T-cell (primary cell): Measurements from ENCODE around the gene BRINP2. TPM values are rescaled to one million over a fixed set of nuclear protein-coding genes. Genes with fewer than 3 reads are reported as not detected.

Experiments used
- ATAC-seq, 4 experiments: fragments of 200-7000 bp in 3 of 4; fragments of 150-1000 bp in 1 of 4; cut with Tn5 transposase; replicated peaks in 1 of 4; 1 replicate in 3 of 4; 2 replicates in 1 of 4; pipeline ENCODE4 v1.10.0; 2021; ENCODE audit warnings: moderate library complexity in 3 of 4, mild to moderate bottlenecking in 2 of 4, moderate number of reproducible peaks in 1 of 4
- CTCF ChIA-PET, 2 donors: fragments of 300-600 bp; sonication (Branson Sonifier 250); formaldehyde crosslinking; loops; one replicate each; lab custom pipeline; 2022; ENCODE audit warnings: antibody characterized with exemption in 2 of 2; lab: Charles Lee
- POLR2A ChIA-PET, 2 donors: fragments of 300-600 bp; sonication (Branson Sonifier 250); formaldehyde crosslinking; loops; one replicate each; lab custom pipeline; 2022; ENCODE audit warnings: antibody characterized with exemption in 2 of 2; lab: Charles Lee
- DNase-seq, 35 experiments: peaks; one replicate each; pipeline versions ENCODE4 v3.0.0 to v3.0.0-alpha.2; 2013 to 2023
- H3K27ac ChIP-seq: one replicate; pipeline ENCODE4 v1.5.1; 2013; ENCODE audit warnings: low read length
- H3K27me3 ChIP-seq, 2 experiments: replicated peaks in 1 of 2; 1 replicate in 1 of 2; 2 replicates in 1 of 2; pipeline versions ENCODE4 v1.6.1 to v1.7.0; 2013; ENCODE audit warnings: low read length in 1 of 2, mixed read lengths in 1 of 2; ENCODE audit not compliant: control insufficient read depth in 2 of 2, insufficient read depth in 2 of 2; ENCODE audit errors: extremely low read depth in 1 of 2
- H3K36me3 ChIP-seq, 2 donors: 1 replicate in 1 of 2; 2 replicates in 1 of 2; pipeline versions ENCODE4 v1.6.1 to v1.7.0; 2013; ENCODE audit warnings: low read length in 1 of 2; ENCODE audit not compliant: control insufficient read depth in 2 of 2, insufficient read depth in 1 of 2; ENCODE audit errors: extremely low read depth in 1 of 2
- H3K4me1 ChIP-seq, 2 experiments: 1 replicate in 1 of 2; 2 replicates in 1 of 2; pipeline versions ENCODE4 v1.6.1 to v1.7.0; 2013; ENCODE audit warnings: low read length in 2 of 2, mixed read lengths in 1 of 2; ENCODE audit not compliant: insufficient read depth in 2 of 2, control insufficient read depth in 1 of 2; ENCODE audit errors: extremely low read depth in 1 of 2
- H3K4me3 ChIP-seq, 2 donors: 1 replicate in 1 of 2; 2 replicates in 1 of 2; pipeline versions ENCODE4 v1.5.1 to v1.7.0; 2013; ENCODE audit warnings: mild to moderate bottlenecking in 2 of 2, low read length in 1 of 2, moderate library complexity in 1 of 2; ENCODE audit not compliant: control insufficient read depth in 1 of 2; ENCODE audit errors: extremely low read depth in 1 of 2
- H3K9me3 ChIP-seq: 2 replicates; pipeline ENCODE4 v1.7.0; 2013
- H3K27ac Mint-ChIP-seq, 2 donors: one replicate each; pipeline ENCODE4 v1.8.0; 2020 to 2021; ENCODE audit warnings: mild to moderate bottlenecking in 2 of 2, mixed read lengths in 2 of 2
- H3K27me3 Mint-ChIP-seq, 2 donors: one replicate each; pipeline ENCODE4 v1.8.0; 2021 to 2022; ENCODE audit warnings: mixed read lengths in 2 of 2
- H3K36me3 Mint-ChIP-seq: one replicate; pipeline ENCODE4 v1.8.0; 2021; ENCODE audit warnings: mixed read lengths
- H3K4me1 Mint-ChIP-seq, 3 donors: one replicate each; pipeline ENCODE4 v1.8.0; 2020 to 2022; ENCODE audit warnings: mixed read lengths in 3 of 3, mild to moderate bottlenecking in 1 of 3
- H3K4me3 Mint-ChIP-seq, 3 donors: one replicate each; pipeline ENCODE4 v1.8.0; 2020 to 2022; ENCODE audit warnings: mild to moderate bottlenecking in 3 of 3, mixed read lengths in 3 of 3, moderate library complexity in 3 of 3
- H3K9me3 Mint-ChIP-seq, 3 donors: one replicate each; pipeline ENCODE4 v1.8.0; 2020 to 2022; ENCODE audit warnings: mixed read lengths in 3 of 3
- WGBS: methylation state at CpG from one replicate; pipeline ENCODE4 v1.1.5; 2013; ENCODE audit warnings: missing lambda C conversion rate; ENCODE audit not compliant: insufficient coverage; 5-methylcytosine and 5-hydroxymethylcytosine counted together
- total RNA-seq, 35 experiments: library from RNA in 6 of 35; stranded (reverse) in 6 of 35; fragments of 120-200 nt in 1 of 35; gene quantifications; one replicate each; pipeline versions ENCODE4 v1.2.1 to v1.2.4 and lab custom pipeline; 2013 to 2026

BRINP2 gene
- total RNA-seq, 5 donors from 2014 or later (not counting 1 experiment from before 2014, with no cell fraction given): 0.06 TPM; not detected in 4

DNA sequence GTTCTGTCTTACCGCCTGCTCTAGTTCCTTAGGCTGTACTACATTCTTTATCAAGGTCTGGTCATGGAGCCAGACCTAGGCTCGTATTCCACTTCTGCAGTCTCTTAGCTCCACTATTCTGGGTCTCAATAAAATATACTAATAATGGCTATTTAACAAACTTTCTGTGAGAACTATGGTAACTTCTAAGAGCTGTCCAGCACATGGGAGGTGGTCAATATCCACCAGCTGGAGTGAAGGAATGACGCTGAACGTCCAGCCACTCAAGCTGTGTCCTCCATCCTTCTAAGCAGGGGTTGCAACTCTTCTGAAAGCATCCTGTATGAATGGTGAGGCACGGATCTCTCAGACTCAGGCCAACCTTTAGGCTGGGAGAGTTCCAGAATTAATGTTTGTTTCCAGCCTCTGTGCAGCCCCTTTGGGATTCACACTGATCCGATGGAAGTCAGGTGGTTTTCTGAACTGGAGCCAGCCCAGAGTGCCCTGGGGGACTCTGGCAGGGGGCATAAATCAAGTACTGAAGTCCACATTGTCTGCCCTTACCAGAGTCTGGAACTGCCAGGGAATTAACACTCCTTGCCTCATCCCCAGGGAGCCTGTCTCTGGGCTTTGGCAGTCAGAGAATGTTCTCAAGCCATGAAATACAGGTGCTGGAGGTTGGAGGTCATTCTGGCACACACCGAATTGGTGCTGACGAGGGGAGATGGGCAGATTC, 57.4 kb downstream of the BRINP2 start:
- H3K27me3 Mint-ChIP-seq: no peaks in the 10 kb centered on the region
- H3K4me3 Mint-ChIP-seq: no peak overlapping the region
- Histone ChIP-seq H3K9me3 (no peaks in the 10 kb centered on the region), H3K36me3 (no peaks in the 10 kb centered on the region), H3K27ac (no peak overlapping the region), H3K4me3 (no peak overlapping the region), H3K27me3 (no peaks in the 10 kb centered on the region), H3K4me1 (no peaks in the 10 kb centered on the region)
- DNase-seq (no peak), ATAC-seq (no peak)
- 74% methylated on average over 6 of the region's 8 CpGs for WGBS
- H3K27ac Mint-ChIP-seq: no peak overlapping the region
- no peaks in the 10 kb centered on the region for H3K4me1 Mint-ChIP-seq
- H3K36me3 Mint-ChIP-seq: no peaks in the 10 kb centered on the region
- POLR2A ChIA-PET: no interaction called here
- CTCF ChIA-PET: no interaction called here
- no peaks in the 10 kb centered on the region for H3K9me3 Mint-ChIP-seq

DNA sequence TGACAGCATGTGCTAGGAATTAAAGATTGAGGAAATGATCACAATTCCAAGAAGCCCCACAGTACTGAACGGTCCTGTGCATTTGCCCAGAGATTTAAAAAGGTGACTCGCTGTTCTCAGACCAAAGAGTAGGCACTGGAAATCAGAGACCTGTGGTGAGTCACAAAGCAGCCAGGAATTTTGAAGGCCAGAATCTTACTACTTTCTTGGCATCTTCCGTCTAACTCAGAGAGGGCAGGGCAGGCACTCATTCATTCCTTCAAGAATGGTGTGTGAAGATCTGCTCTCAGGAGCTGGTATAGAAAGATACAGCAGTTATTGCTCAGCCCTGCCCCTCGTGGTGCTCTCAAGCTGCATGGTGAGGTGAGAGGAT, 57.9 kb downstream of the BRINP2 start:
- H3K4me1 Mint-ChIP-seq: no peaks in the 10 kb centered on the region
- CTCF ChIA-PET: no interaction called here

DNA sequence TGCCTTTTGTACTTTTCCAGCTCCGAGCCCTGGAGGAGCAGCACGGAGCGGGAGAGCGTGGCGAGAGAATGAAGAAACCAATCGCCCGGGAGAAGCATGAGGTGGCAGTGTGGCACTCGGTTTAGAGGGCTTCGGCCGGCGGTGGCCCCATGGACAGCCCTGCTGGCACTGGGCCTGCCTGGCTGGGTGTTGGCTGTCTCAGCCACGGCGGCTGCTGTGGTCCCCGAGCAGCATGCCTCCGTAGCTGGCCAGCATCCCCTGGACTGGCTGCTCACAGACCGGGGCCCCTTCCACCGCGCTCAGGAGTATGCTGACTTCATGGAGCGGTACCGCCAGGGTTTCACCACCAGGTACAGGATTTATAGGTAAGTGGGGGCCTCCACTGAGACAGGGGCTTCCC, 59.0 kb downstream of the BRINP2 start:
- Histone ChIP-seq H3K9me3 (no peaks in the 10 kb centered on the region), H3K4me3 (no peak overlapping the region), H3K4me1 (no peaks in the 10 kb centered on the region), H3K27me3 (no peaks in the 10 kb centered on the region), H3K36me3 (no peaks in the 10 kb centered on the region), H3K27ac (no peak overlapping the region)
- Mint-ChIP-seq H3K27me3 (peaks cover 0 to under 1% of the 10 kb centered on the region in 2 donors), H3K4me1 (no peaks in the 10 kb centered on the region), H3K9me3 (peaks cover 0 to 3% (median 0%) of the 10 kb centered on the region in 3 donors), H3K4me3 (no peak overlapping the region), H3K36me3 (no peaks in the 10 kb centered on the region), H3K27ac (no peak overlapping the region)
- ChIA-PET POLR2A (no interaction called here), CTCF (no interaction called here)
- ATAC-seq: no peak
- 87% methylated on average over 13 of the region's 20 CpGs for WGBS
- no peak for DNase-seq

More for the DNA sequence above, 57.9 kb downstream of the BRINP2 start:
- Histone ChIP-seq H3K4me1 (no peaks in the 10 kb centered on the region), H3K4me3 (no peak overlapping the region), H3K36me3 (no peaks in the 10 kb centered on the region), H3K27ac (no peak overlapping the region), H3K27me3 (no peaks in the 10 kb centered on the region), H3K9me3 (no peaks in the 10 kb centered on the region)
- POLR2A ChIA-PET: no interaction called here
- no peak for DNase-seq
- no peaks in the 10 kb centered on the region for H3K36me3 Mint-ChIP-seq
- H3K9me3 Mint-ChIP-seq: no peaks in the 10 kb centered on the region
- no peak for ATAC-seq
- no peak overlapping the region for H3K27ac Mint-ChIP-seq
- H3K27me3 Mint-ChIP-seq: no peaks in the 10 kb centered on the region
- no peak overlapping the region for H3K4me3 Mint-ChIP-seq
- WGBS: 94% methylated on average over 2 of the region's 4 CpGs

DNA sequence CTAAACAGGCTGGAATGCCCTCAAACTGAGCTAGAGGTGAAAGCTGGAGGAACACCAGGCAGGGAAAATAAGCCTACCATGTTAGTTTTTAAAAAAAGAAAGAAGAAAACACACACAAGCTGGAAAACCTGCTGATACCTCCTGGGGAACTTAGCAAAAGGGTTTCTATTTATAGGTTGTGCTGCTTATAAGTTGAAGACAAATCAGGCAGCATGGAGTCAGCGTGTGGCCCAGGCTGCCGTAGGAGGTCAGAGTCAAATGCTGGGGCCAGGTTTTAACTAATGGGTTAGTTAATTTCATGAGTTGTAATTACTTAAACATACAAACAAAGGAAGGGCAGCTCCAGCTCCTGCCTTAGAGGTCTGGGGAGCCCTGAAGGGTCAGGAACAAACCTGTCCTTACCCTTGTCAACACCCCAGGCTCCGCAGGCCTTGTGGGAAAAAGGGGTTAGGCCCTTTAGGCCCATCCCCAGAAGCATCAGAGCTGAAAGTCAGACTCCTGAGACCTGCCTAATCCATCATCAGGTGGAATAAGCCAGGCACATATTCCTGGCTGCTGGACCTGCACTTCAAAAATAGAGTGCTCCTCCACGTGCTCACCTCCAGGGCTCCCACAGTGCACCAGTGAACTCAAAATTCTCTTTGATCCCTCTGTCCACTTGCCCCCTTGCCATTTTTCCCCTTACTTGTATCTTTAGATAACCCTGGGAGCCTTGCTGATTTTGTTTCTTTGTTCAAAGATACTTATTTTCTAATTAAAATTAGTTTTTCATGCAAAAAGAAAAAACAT, 59.7 kb downstream of the BRINP2 start:
- H3K27ac ChIP-seq: no peak overlapping the region
- Mint-ChIP-seq H3K9me3 (peaks cover 0 to 9% (median 0%) of the 10 kb centered on the region in 3 donors), H3K4me3 (no peak overlapping the region), H3K27ac (no peak overlapping the region), H3K4me1 (no peaks in the 10 kb centered on the region), H3K36me3 (no peaks in the 10 kb centered on the region), H3K27me3 (peaks cover 0 to 7% of the 10 kb centered on the region in 2 donors)
- no peaks in the 10 kb centered on the region for H3K9me3 ChIP-seq
- H3K27me3 ChIP-seq: no peaks in the 10 kb centered on the region
- no peak overlapping the region for H3K4me3 ChIP-seq
- ATAC-seq: no peak
- ChIA-PET POLR2A (no interaction called here), CTCF (interaction anchor here in 1 of 2 donors (0.6 kb wide), 1 partner anchor 272 kb away, joined by 3 read pairs; no protein-coding TSS in a partner anchor)
- no peaks in the 10 kb centered on the region for H3K4me1 ChIP-seq
- no CpG with 5 or more reads among the region's 4 CpGs for WGBS
- DNase-seq: no peak
- H3K36me3 ChIP-seq: no peaks in the 10 kb centered on the region

DNA sequence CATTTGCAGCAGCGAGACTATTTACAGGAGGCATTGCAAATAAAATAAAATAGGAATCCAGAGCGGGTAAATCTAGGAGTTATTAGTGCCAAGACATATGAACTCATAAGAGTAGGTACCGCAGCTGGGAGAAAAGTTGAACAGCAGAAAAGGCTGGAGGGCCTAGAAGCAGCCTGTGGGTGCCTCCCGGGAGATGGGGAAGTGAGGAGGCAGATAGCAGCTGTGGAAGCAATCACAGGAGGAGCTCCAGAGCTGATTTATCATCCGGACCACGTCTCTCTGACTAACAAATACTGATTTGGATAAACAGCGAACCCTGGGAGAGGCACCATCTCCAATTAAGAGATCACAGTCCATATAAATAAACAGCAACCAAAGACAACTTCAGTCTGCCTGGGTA, 64.6 kb downstream of the BRINP2 start:
- Histone ChIP-seq H3K9me3 (no peaks in the 10 kb centered on the region), H3K4me1 (no peaks in the 10 kb centered on the region), H3K27me3 (peaks cover 0 to 3% of the 10 kb centered on the region in 2 experiments), H3K4me3 (no peak overlapping the region), H3K27ac (no peak overlapping the region), H3K36me3 (no peaks in the 10 kb centered on the region)
- no peak overlapping the region for H3K4me3 Mint-ChIP-seq
- no peaks in the 10 kb centered on the region for H3K4me1 Mint-ChIP-seq
- DNase-seq (no peak), ATAC-seq (no peak)
- peaks cover 0 to 11% (median 3%) of the 10 kb centered on the region in 3 donors for H3K9me3 Mint-ChIP-seq
- CTCF ChIA-PET: no interaction called here
- no peak overlapping the region for H3K27ac Mint-ChIP-seq
- H3K36me3 Mint-ChIP-seq: no peaks in the 10 kb centered on the region
- POLR2A ChIA-PET: no interaction called here
- WGBS: 78% methylated on average over 3 of the region's 7 CpGs
- H3K27me3 Mint-ChIP-seq: peaks cover 0 to 7% of the 10 kb centered on the region in 2 donors

DNA sequence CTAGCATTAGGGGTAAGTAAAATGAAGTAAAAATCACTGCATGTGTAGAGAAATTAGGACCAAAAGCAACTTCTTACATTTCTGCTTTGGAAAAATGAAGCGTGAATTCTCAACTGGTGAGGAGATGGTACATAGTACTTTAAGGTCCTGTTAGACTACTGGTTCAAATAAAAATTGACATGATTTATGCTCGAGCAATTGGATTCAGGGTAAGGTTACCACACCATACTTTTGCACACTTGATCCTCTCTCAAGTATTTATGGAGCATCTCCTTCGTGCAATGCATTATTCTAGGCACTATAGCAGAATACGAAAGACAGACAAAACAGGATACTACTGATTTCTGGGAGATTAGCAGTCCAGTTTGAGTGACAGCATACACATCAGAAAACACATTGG, 66.2 kb downstream of the BRINP2 start:
- POLR2A ChIA-PET: no interaction called here
- no peak for ATAC-seq

More for the DNA sequence above, 66.2 kb downstream of the BRINP2 start:
- Mint-ChIP-seq H3K4me3 (no peak overlapping the region), H3K4me1 (no peaks in the 10 kb centered on the region), H3K27me3 (peaks cover 0 to 7% of the 10 kb centered on the region in 2 donors), H3K9me3 (peaks cover 0 to 12% (median 3%) of the 10 kb centered on the region in 3 donors), H3K27ac (no peak overlapping the region), H3K36me3 (no peaks in the 10 kb centered on the region)
- H3K27ac ChIP-seq: no peak overlapping the region
- H3K4me3 ChIP-seq: no peak overlapping the region
- H3K27me3 ChIP-seq: peaks cover 0 to 3% of the 10 kb centered on the region in 2 experiments
- H3K36me3 ChIP-seq: no peaks in the 10 kb centered on the region
- no peaks in the 10 kb centered on the region for H3K9me3 ChIP-seq
- no peak for DNase-seq
- CTCF ChIA-PET: no interaction called here
- no peaks in the 10 kb centered on the region for H3K4me1 ChIP-seq
- WGBS: 61% methylated on average over 4 of the region's 4 CpGs
